HUES6 (cell line): ENCODE data around the gene CC2D2A.
A peak's percentile ranks its signal among the peaks of the same experiment; 100 is the strongest.

Experiments
- H3K27ac ChIP-seq: 2 replicates; pipeline ENCODE4 v1.7.0; 2013; ENCODE audit warnings: low read depth, mild to moderate bottlenecking, low read length, inconsistent platforms
- H3K27me3 ChIP-seq: 2 replicates; pipeline ENCODE4 v1.6.1; 2013; ENCODE audit warnings: low read length; ENCODE audit not compliant: control insufficient read depth, insufficient read depth
- H3K36me3 ChIP-seq: 2 replicates; pipeline ENCODE4 v1.6.1; 2013; ENCODE audit warnings: low read length; ENCODE audit not compliant: control insufficient read depth, insufficient read depth
- H3K4me1 ChIP-seq: 2 replicates; pipeline ENCODE4 v1.6.1; 2013; ENCODE audit warnings: low read length; ENCODE audit not compliant: control insufficient read depth, insufficient read depth
- H3K4me3 ChIP-seq: 2 replicates; pipeline ENCODE4 v1.5.1; 2013; ENCODE audit warnings: low read depth, low read length
- H3K9ac ChIP-seq: one replicate; pipeline ENCODE4 v1.6.1; 2013; ENCODE audit warnings: mild to moderate bottlenecking, low read length
- H3K9me3 ChIP-seq: 2 replicates; pipeline ENCODE4 v1.6.1; 2013; ENCODE audit warnings: low read depth, low read length; ENCODE audit not compliant: control insufficient read depth, insufficient read depth

CC2D2A gene

GRCh38 chr4:15493411-15493810, 23.7 kb downstream of the CC2D2A start:
- Histone ChIP-seq H3K36me3 (peaks cover 4% of the 10 kb centered on the region; the same call in 1 of the 2 replicates), H3K27me3 (no peaks in the 10 kb centered on the region), H3K9ac (no peak overlapping the region), H3K9me3 (peaks cover 4% of the 10 kb centered on the region; the same call in 1 of the 2 replicates), H3K4me3 (no peak overlapping the region), H3K27ac (no peak overlapping the region), H3K4me1 (no peaks in the 10 kb centered on the region)

- no peaks in the 10 kb centered on the region for H3K36me3 ChIP-seq
- H3K9ac ChIP-seq, result no peak overlapping the region
- H3K27me3 ChIP-seq, result no peaks in the 10 kb centered on the region
- no peak overlapping the region for H3K27ac ChIP-seq
- H3K4me3 ChIP-seq, result no peak overlapping the region
- no peaks in the 10 kb centered on the region for H3K4me1 ChIP-seq
- peaks cover 4% of the 10 kb centered on the region; the same call in 1 of the 2 replicates for H3K9me3 ChIP-seq
Measured at GRCh38 chr4:15495621-15496020, 25.9 kb downstream of the CC2D2A start.

- H3K27me3 ChIP-seq, result no peaks in the 10 kb centered on the region
- H3K9me3 ChIP-seq, result peaks cover 4% of the 10 kb centered on the region; the same call in 1 of the 2 replicates
- no peak overlapping the region for H3K27ac ChIP-seq
- H3K36me3 ChIP-seq, result no peaks in the 10 kb centered on the region
- H3K9ac ChIP-seq, result no peak overlapping the region
- H3K4me1 ChIP-seq, result peaks cover 16% of the 10 kb centered on the region
- no peak overlapping the region for H3K4me3 ChIP-seq
Measured at GRCh38 chr4:15498356-15498755, 28.7 kb downstream of the CC2D2A start.

GRCh38 chr4:15500701-15501100, 31.0 kb downstream of the CC2D2A start:
- no peaks in the 10 kb centered on the region for H3K27me3 ChIP-seq
- no peak overlapping the region for H3K9ac ChIP-seq
- no peaks in the 10 kb centered on the region for H3K36me3 ChIP-seq
- H3K27ac ChIP-seq, result no peak overlapping the region
- H3K4me1 ChIP-seq, result peaks cover 16% of the 10 kb centered on the region
- H3K9me3 ChIP-seq, result peaks cover 4% of the 10 kb centered on the region; the same call in 1 of the 2 replicates
- H3K4me3 ChIP-seq, result no peak overlapping the region

- Histone ChIP-seq H3K27me3 (no peaks in the 10 kb centered on the region), H3K4me1 (peaks cover 20% of the 10 kb centered on the region), H3K9ac (no peak overlapping the region), H3K36me3 (no peaks in the 10 kb centered on the region), H3K4me3 (no peak overlapping the region), H3K27ac (no peak overlapping the region), H3K9me3 (peaks cover 3% of the 10 kb centered on the region; the same call in 1 of the 2 replicates)
Measured at GRCh38 chr4:15501941-15502340, 32.3 kb downstream of the CC2D2A start.

GRCh38 chr4:15502384-15502783, 32.7 kb downstream of the CC2D2A start:
- Histone ChIP-seq H3K27ac (0 out of 2 replicates have a peak overlapping the region, but pooled peaks have one; percentile 46), H3K27me3 (no peaks in the 10 kb centered on the region), H3K9ac (no peak overlapping the region), H3K4me3 (no peak overlapping the region), H3K9me3 (no peaks in the 10 kb centered on the region), H3K36me3 (no peaks in the 10 kb centered on the region), H3K4me1 (peaks cover 20% of the 10 kb centered on the region)

GRCh38 chr4:15504041-15504440, 34.4 kb downstream of the CC2D2A start:
- H3K27me3 ChIP-seq, result no peaks in the 10 kb centered on the region
- no peaks in the 10 kb centered on the region for H3K36me3 ChIP-seq

GRCh38 chr4:15506464-15506863, 36.8 kb downstream of the CC2D2A start:
- Histone ChIP-seq H3K4me1 (peaks cover 16% of the 10 kb centered on the region), H3K36me3 (0 out of 2 replicates have a peak, but pooled peaks cover 3% of the 10 kb centered on the region), H3K4me3 (no peak overlapping the region), H3K27me3 (no peaks in the 10 kb centered on the region), H3K9me3 (no peaks in the 10 kb centered on the region), H3K27ac (no peak overlapping the region), H3K9ac (no peak overlapping the region)

More at GRCh38 chr4:15504041-15504440, 34.4 kb downstream of the CC2D2A start:
- Histone ChIP-seq H3K4me3 (no peak overlapping the region), H3K9me3 (no peaks in the 10 kb centered on the region), H3K9ac (no peak overlapping the region), H3K27ac (no peak overlapping the region), H3K4me1 (peaks cover 20% of the 10 kb centered on the region)

GRCh38 chr4:15507679-15508078, 38.0 kb downstream of the CC2D2A start:
- H3K36me3 ChIP-seq, result 0 out of 2 replicates have a peak, but pooled peaks cover 3% of the 10 kb centered on the region
- no peak overlapping the region for H3K27ac ChIP-seq
- H3K4me3 ChIP-seq, result no peak overlapping the region
- H3K27me3 ChIP-seq, result no peaks in the 10 kb centered on the region
- H3K9ac ChIP-seq, result no peak overlapping the region
- no peaks in the 10 kb centered on the region for H3K9me3 ChIP-seq
- H3K4me1 ChIP-seq, result peaks cover 4% of the 10 kb centered on the region; the same call in 1 of the 2 replicates

- Histone ChIP-seq H3K4me1 (peaks cover 9% of the 10 kb centered on the region; the same call in 1 of the 2 replicates), H3K9me3 (no peaks in the 10 kb centered on the region), H3K27ac (no peak overlapping the region), H3K36me3 (peaks cover 9% of the 10 kb centered on the region; the same call in 1 of the 2 replicates), H3K27me3 (no peaks in the 10 kb centered on the region), H3K9ac (no peak overlapping the region), H3K4me3 (no peak overlapping the region)
Measured at GRCh38 chr4:15510961-15511360, 41.3 kb downstream of the CC2D2A start.

- 0 out of 2 replicates have a peak, but pooled peaks cover 4% of the 10 kb centered on the region for H3K4me1 ChIP-seq
- no peak overlapping the region for H3K27ac ChIP-seq
- H3K27me3 ChIP-seq, result no peaks in the 10 kb centered on the region
- H3K9ac ChIP-seq, result no peak overlapping the region
- peaks cover 26% of the 10 kb centered on the region for H3K36me3 ChIP-seq
- peaks cover 12% of the 10 kb centered on the region for H3K9me3 ChIP-seq
- H3K4me3 ChIP-seq, result no peak overlapping the region
Measured at GRCh38 chr4:15513545-15513944, 43.9 kb downstream of the CC2D2A start.
